GM13977 (cell line): ENCODE measurements around the gene SMYD3.

Source experiments
- DNase-seq: peaks from one replicate; pipeline ENCODE4 v3.0.0; 2012; ENCODE audit warnings: low spot score
- in situ Hi-C: fragments of 300-500 bp; cut with MboI; formaldehyde crosslinking; loops from one replicate; pipeline ENCODE4 v1.12.0; 2022; ENCODE audit warnings: low sequenced_read_pairs, low pct_unique_long_range_greater_than_20kb, mixed read lengths, inconsistent platforms; ENCODE audit not compliant: unreplicated experiment
- TF ChIP-seq, protein P1 (sequence below): IDR thresholded peaks from 2 replicates; pipeline ENCODE4 v1.5.1; 2012; ENCODE audit warnings: mild to moderate bottlenecking, control low read depth; ENCODE audit not compliant: insufficient read depth; ENCODE audit errors: extremely low read depth, missing control alignments

SMYD3 gene

DNA sequence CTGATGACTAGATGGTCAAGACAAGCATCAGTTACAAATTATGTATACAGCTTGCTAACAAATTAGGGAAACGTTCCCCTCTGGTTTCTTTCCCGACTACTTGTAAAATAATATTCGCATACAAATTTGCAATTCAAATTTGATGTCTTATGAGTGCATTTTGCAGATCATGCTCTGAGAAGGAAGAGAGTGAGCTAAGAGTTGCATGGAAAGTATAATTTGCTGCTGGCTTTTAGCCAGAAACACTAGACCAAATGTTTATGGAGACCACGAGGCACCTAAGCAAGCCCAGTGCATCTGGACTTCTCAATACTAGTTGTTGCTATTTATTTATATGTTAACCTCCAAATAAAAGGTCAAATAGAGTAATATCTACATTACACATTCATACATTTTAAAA is 216.0 kb downstream of the SMYD3 start:
- no peak for DNase-seq
- in situ Hi-C loops, result loop anchor here (25.0 kb wide), 1 partner anchor 279 kb away; no protein-coding TSS in a partner anchor
- TF ChIP-seq, protein P1, sequence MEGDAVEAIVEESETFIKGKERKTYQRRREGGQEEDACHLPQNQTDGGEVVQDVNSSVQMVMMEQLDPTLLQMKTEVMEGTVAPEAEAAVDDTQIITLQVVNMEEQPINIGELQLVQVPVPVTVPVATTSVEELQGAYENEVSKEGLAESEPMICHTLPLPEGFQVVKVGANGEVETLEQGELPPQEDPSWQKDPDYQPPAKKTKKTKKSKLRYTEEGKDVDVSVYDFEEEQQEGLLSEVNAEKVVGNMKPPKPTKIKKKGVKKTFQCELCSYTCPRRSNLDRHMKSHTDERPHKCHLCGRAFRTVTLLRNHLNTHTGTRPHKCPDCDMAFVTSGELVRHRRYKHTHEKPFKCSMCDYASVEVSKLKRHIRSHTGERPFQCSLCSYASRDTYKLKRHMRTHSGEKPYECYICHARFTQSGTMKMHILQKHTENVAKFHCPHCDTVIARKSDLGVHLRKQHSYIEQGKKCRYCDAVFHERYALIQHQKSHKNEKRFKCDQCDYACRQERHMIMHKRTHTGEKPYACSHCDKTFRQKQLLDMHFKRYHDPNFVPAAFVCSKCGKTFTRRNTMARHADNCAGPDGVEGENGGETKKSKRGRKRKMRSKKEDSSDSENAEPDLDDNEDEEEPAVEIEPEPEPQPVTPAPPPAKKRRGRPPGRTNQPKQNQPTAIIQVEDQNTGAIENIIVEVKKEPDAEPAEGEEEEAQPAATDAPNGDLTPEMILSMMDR, result no peak

DNA sequence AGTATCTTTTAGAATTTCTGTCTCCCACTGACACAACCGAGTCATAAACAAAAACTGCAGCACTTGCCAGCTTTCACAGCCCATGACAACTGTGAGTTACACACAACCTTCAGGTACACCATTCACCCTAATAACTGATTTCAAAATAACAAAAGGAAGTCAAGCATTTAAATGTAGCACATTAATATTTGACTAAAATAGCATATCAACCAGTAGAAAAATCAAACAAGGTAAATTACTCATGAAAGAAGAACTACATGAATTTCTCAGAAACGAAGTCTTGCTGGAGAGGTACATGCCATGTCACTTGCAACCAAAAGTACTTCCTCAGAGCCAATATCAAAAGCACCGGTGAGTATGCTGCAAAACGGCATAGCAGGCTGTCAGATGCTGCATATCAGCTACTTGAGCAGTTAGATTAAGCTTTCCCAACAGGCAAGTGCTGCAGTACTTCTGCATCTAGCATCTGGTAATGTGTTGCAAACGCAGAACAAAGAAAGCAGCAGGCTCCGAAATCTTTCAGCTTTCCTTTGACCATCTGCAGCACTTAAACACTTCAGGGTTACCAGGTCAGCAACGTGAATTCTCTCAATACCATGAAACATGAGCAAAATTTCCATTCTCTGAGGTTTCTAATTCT is 223.2 kb downstream of the SMYD3 start:
- no peak for DNase-seq
- in situ Hi-C loops, result loop anchor here (25.0 kb wide), 1 partner anchor 272 kb away; no protein-coding TSS in a partner anchor

DNA sequence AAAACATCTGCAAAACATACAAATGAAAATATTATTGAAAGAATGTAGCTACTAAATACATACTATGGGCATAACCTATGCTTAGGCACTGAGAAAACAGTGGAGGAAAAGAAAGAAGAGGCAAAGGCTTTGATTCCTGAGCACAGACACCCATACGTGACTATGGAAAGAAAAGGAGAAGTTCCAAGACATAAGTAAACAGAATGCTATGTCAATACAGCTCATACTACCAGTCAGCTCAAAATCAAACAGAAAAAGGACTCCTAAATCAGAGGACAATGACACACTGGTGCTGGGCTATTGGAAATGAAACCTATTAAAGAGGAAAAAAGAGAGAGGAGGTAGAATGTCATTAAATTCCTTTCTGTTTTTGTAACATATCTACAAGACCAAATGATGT is 225.4 kb downstream of the SMYD3 start:
- in situ Hi-C loops, result loop anchor here (25.0 kb wide), 1 partner anchor 269 kb away; no protein-coding TSS in a partner anchor
- TF ChIP-seq, protein P1, result no peak
- no peak for DNase-seq

More for the DNA sequence above, 223.2 kb downstream of the SMYD3 start:
- TF ChIP-seq, protein P1, result no peak

DNA sequence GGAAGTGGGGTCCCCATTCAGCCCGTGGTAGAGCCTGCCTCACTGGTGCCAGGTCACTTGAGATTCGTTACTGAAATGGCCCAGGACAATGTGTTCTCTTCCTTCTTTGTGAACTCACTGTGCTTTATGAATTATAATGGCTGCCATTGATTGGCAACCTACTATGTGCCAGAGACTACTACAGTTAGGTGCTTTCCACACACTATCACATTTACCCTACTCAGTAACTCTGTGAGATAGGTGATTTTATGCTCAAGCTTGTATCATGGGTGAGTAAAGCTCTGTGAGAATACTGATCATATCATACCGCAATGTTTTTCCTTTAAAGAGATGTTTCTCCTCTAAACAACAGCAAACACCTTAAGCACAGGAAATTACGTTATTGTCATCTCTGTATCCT is 225.9 kb downstream of the SMYD3 start:
- no peak for DNase-seq
- in situ Hi-C loops, result loop anchor here (25.0 kb wide), 1 partner anchor 269 kb away; no protein-coding TSS in a partner anchor
- TF ChIP-seq, protein P1, result no peak

DNA sequence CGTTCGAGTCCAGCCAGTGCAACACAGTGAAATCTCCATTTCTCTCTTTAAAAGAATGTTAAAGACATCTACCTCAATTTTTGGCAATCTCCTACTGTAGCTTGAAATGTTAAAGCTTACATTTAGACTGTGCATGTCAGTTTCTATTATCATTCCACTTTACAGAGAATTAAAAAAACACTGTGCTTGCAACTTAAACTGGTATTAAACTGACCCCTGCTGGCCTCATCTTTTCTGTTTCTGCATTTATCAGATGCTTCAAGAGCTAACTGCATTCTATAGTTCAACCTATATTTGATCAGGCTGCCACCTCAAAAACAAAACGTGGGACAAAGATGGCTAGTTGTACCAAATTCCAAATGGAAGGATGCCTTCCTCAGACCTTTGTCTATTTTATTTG is 226.5 kb downstream of the SMYD3 start:
- DNase-seq, result no peak
- TF ChIP-seq, protein P1, result peak; percentile 33
- in situ Hi-C loops, result loop anchor here (25.0 kb wide), 1 partner anchor 268 kb away; no protein-coding TSS in a partner anchor

DNA sequence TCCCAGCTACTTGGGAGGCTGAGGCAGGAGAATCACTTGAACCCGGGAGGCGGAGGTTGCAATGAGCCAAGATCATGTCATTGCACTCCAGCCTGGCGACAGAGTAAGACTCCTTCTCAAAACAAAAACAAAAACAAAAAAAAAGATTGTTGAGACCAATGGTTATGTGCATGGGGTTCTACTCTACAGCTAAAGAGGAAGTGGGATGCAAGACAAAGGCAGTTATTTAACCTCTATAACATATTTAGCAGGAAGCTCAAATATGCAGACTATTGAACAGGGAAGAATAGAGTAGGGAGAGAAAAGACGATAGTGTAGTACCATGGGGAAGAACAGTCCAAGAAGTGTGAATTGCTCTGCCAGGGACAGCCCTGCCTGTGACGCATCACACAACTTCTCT is 227.7 kb downstream of the SMYD3 start:
- TF ChIP-seq, protein P1, result no peak
- in situ Hi-C loops, result loop anchor here (25.0 kb wide), 1 partner anchor 267 kb away; no protein-coding TSS in a partner anchor
- no peak for DNase-seq
